ENCODE measurements around the gene LIPC. TPM values are rescaled to one million over a fixed set of nuclear protein-coding genes. Genes with fewer than 3 reads are reported as not detected.

Gene LIPC
- total RNA-seq, 1 experiment from 2014 or later, result not detected

DNA sequence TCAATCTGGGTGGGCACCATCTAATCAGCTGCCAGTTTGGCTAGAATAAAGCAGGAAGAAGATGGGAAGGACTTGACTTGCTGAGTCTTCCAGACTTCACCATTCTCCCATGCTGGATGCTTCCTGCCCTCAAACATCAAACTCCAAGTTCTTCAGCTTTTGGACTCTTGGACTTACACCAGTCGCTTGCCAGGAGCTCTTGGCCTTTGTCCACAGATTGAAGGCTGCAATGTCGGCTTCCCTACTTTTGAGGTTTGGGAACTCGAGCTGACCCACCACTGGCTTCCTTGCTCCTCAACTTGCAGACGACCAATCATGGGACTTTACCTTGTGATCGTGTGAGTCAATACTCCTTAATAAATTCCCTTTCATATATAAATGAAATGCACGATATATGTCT, 8.6 kb upstream of the LIPC start:
- ATAC-seq (no peak), DNase-seq (ENCODE audit: low spot score) (no peak)
- Mint-ChIP-seq H3K4me1 (no peaks in the 10 kb centered on the region), H3K27me3 (ENCODE audit: low read depth) (no peaks in the 10 kb centered on the region), H3K36me3 (no peaks in the 10 kb centered on the region), H3K27ac (no peak overlapping the region), H3K9me3 (no peaks in the 10 kb centered on the region), H3K4me3 (no peak overlapping the region)
- CTCF ChIA-PET, result no interaction called here
- TF ChIP-seq NFYB (CRISPR knock-in tag; conservative IDR thresholded peaks at IDR 0.05; ENCODE audit: low read depth) (no peak), RELA (CRISPR knock-in tag; IDR thresholded peaks at IDR 0.05; ENCODE audit: borderline replicate concordance) (no peak), TP53 (CRISPR knock-in tag; IDR thresholded peaks at IDR 0.05) (no peak), ZSCAN18 (CRISPR knock-in tag; IDR thresholded peaks at IDR 0.05) (no peak), SMAD4 (CRISPR knock-in tag; IDR thresholded peaks at IDR 0.05) (no peak), ERG (CRISPR knock-in tag; IDR thresholded peaks at IDR 0.05) (no peak), TEAD4 (CRISPR knock-in tag; IDR thresholded peaks at IDR 0.05) (no peak), CREM (CRISPR knock-in tag; IDR thresholded peaks at IDR 0.05) (no peak)
- TF ChIP-seq, protein P1, sequence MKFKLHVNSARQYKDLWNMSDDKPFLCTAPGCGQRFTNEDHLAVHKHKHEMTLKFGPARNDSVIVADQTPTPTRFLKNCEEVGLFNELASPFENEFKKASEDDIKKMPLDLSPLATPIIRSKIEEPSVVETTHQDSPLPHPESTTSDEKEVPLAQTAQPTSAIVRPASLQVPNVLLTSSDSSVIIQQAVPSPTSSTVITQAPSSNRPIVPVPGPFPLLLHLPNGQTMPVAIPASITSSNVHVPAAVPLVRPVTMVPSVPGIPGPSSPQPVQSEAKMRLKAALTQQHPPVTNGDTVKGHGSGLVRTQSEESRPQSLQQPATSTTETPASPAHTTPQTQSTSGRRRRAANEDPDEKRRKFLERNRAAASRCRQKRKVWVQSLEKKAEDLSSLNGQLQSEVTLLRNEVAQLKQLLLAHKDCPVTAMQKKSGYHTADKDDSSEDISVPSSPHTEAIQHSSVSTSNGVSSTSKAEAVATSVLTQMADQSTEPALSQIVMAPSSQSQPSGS (CRISPR knock-in tag; IDR thresholded peaks at IDR 0.05; ENCODE audit: borderline replicate concordance, low read depth), result no peak
- TF ChIP-seq, protein P2, sequence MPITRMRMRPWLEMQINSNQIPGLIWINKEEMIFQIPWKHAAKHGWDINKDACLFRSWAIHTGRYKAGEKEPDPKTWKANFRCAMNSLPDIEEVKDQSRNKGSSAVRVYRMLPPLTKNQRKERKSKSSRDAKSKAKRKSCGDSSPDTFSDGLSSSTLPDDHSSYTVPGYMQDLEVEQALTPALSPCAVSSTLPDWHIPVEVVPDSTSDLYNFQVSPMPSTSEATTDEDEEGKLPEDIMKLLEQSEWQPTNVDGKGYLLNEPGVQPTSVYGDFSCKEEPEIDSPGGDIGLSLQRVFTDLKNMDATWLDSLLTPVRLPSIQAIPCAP (CRISPR knock-in tag; IDR thresholded peaks at IDR 0.05), result no peak
- POLR2A ChIA-PET, result no interaction called here

DNA sequence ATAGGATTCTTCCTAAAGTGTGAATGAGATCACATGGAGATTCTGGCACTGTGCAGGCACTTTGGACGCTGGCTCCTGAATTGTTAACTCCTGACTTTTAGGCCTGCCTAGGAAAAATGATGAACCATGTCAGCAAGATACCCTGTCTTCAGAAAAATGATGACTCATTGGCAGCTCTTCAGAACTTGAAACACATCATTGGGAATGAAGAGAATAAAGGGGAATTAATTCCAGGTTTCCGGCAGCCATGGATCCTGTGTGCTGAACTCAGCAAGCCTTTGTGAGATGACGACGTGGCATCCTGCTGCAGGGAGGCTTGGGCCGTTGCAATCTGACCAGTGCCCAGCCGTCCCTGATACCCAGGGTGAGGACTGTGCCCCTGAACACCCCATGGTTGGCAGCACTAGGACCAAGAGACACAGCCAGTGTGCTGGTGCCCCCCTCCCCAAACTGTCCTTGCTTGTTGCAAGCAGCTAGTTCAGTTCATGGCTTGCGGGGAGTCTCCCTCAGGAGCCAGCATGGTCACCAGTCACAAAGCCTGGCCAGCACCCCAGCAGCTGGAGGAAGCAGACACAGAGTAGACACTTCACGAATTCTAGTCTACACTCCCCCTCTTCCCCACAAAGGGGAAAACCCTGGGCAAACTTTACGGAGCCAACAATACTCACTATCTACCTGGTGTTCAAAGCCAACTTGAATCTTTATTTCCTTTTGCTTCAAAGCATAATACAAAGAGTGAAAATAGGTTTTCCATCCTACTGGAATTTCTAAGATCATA, 7.8 kb upstream of the LIPC start:
- H3K27me3 Mint-ChIP-seq (ENCODE audit: low read depth), result no peaks in the 10 kb centered on the region
- no peaks in the 10 kb centered on the region for H3K4me1 Mint-ChIP-seq
- POLR2A ChIA-PET, result no interaction called here
- TF ChIP-seq HMGA2 (CRISPR knock-in tag; IDR thresholded peaks at IDR 0.05) (no peak), ZNF232 (CRISPR knock-in tag; IDR thresholded peaks at IDR 0.05) (no peak), TEAD4 (CRISPR knock-in tag; IDR thresholded peaks at IDR 0.05) (no peak), ZNF138 (CRISPR knock-in tag; conservative IDR thresholded peaks at IDR 0.05) (no peak), MYBL2 (CRISPR knock-in tag; IDR thresholded peaks at IDR 0.05) (no peak), ZBTB21 (CRISPR knock-in tag; IDR thresholded peaks at IDR 0.05; ENCODE audit: borderline replicate concordance) (no peak), ZNF263 (CRISPR knock-in tag; IDR thresholded peaks at IDR 0.05; ENCODE audit: low read depth) (no peak), FOXP1 (CRISPR knock-in tag; IDR thresholded peaks at IDR 0.05; ENCODE audit: borderline replicate concordance) (no peak), NR2C2 (CRISPR knock-in tag; IDR thresholded peaks at IDR 0.05) (no peak), CREM (CRISPR knock-in tag; IDR thresholded peaks at IDR 0.05) (no peak), SMAD4 (CRISPR knock-in tag; IDR thresholded peaks at IDR 0.05) (no peak), ELF4 (CRISPR knock-in tag; IDR thresholded peaks at IDR 0.05; ENCODE audit: low read depth) (no peak), JUN (CRISPR knock-in tag; IDR thresholded peaks at IDR 0.05) (no peak), OVOL2 (CRISPR knock-in tag; IDR thresholded peaks at IDR 0.05; ENCODE audit: borderline replicate concordance) (no peak)
- TF ChIP-seq, protein P3, sequence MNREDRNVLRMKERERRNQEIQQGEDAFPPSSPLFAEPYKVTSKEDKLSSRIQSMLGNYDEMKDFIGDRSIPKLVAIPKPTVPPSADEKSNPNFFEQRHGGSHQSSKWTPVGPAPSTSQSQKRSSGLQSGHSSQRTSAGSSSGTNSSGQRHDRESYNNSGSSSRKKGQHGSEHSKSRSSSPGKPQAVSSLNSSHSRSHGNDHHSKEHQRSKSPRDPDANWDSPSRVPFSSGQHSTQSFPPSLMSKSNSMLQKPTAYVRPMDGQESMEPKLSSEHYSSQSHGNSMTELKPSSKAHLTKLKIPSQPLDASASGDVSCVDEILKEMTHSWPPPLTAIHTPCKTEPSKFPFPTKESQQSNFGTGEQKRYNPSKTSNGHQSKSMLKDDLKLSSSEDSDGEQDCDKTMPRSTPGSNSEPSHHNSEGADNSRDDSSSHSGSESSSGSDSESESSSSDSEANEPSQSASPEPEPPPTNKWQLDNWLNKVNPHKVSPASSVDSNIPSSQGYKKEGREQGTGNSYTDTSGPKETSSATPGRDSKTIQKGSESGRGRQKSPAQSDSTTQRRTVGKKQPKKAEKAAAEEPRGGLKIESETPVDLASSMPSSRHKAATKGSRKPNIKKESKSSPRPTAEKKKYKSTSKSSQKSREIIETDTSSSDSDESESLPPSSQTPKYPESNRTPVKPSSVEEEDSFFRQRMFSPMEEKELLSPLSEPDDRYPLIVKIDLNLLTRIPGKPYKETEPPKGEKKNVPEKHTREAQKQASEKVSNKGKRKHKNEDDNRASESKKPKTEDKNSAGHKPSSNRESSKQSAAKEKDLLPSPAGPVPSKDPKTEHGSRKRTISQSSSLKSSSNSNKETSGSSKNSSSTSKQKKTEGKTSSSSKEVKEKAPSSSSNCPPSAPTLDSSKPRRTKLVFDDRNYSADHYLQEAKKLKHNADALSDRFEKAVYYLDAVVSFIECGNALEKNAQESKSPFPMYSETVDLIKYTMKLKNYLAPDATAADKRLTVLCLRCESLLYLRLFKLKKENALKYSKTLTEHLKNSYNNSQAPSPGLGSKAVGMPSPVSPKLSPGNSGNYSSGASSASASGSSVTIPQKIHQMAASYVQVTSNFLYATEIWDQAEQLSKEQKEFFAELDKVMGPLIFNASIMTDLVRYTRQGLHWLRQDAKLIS (CRISPR knock-in tag; IDR thresholded peaks at IDR 0.05; ENCODE audit: borderline replicate concordance), result no peak
- TF ChIP-seq, protein P4, sequence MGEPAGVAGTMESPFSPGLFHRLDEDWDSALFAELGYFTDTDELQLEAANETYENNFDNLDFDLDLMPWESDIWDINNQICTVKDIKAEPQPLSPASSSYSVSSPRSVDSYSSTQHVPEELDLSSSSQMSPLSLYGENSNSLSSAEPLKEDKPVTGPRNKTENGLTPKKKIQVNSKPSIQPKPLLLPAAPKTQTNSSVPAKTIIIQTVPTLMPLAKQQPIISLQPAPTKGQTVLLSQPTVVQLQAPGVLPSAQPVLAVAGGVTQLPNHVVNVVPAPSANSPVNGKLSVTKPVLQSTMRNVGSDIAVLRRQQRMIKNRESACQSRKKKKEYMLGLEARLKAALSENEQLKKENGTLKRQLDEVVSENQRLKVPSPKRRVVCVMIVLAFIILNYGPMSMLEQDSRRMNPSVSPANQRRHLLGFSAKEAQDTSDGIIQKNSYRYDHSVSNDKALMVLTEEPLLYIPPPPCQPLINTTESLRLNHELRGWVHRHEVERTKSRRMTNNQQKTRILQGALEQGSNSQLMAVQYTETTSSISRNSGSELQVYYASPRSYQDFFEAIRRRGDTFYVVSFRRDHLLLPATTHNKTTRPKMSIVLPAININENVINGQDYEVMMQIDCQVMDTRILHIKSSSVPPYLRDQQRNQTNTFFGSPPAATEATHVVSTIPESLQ (CRISPR knock-in tag; IDR thresholded peaks at IDR 0.05), result no peak
- TF ChIP-seq, protein P2 (CRISPR knock-in tag; IDR thresholded peaks at IDR 0.05), result no peak

More for the DNA sequence above, 7.8 kb upstream of the LIPC start:
- ATAC-seq, result no peak
- Mint-ChIP-seq H3K9me3 (no peaks in the 10 kb centered on the region), H3K36me3 (no peaks in the 10 kb centered on the region), H3K4me3 (no peak overlapping the region), H3K27ac (no peak overlapping the region)
- no peak for DNase-seq (ENCODE audit: low spot score)
- CTCF ChIA-PET, result no interaction called here
